HL-60 (cell line): ENCODE results near the gene GCK.

ENCODE experiments used
- GABPA ChIP-seq: IDR thresholded peaks from 2 replicates; pipeline ENCODE4 v1.6.1; 2012; ENCODE audit warnings: low read depth
- POLR2AphosphoS5 ChIP-seq: IDR thresholded peaks from 2 replicates; pipeline ENCODE4 v1.6.1; 2012; ENCODE audit warnings: low read depth
- SPI1 ChIP-seq: IDR thresholded peaks from 2 replicates; pipeline ENCODE4 v1.6.1; 2012; ENCODE audit warnings: low read depth, mild to moderate bottlenecking, borderline replicate concordance
- TF ChIP-seq, protein P1 (sequence below): IDR thresholded peaks from one replicate; pipeline ENCODE4 v1.5.1; 2011; ENCODE audit warnings: low read length, control low read depth, inconsistent platforms; ENCODE audit not compliant: insufficient read depth
- TF ChIP-seq, protein P2 (sequence below): IDR thresholded peaks from 2 replicates; pipeline ENCODE4 v1.6.1; 2012; ENCODE audit warnings: low read depth; ENCODE audit not compliant: insufficient replicate concordance

- TF ChIP-seq, protein P1, sequence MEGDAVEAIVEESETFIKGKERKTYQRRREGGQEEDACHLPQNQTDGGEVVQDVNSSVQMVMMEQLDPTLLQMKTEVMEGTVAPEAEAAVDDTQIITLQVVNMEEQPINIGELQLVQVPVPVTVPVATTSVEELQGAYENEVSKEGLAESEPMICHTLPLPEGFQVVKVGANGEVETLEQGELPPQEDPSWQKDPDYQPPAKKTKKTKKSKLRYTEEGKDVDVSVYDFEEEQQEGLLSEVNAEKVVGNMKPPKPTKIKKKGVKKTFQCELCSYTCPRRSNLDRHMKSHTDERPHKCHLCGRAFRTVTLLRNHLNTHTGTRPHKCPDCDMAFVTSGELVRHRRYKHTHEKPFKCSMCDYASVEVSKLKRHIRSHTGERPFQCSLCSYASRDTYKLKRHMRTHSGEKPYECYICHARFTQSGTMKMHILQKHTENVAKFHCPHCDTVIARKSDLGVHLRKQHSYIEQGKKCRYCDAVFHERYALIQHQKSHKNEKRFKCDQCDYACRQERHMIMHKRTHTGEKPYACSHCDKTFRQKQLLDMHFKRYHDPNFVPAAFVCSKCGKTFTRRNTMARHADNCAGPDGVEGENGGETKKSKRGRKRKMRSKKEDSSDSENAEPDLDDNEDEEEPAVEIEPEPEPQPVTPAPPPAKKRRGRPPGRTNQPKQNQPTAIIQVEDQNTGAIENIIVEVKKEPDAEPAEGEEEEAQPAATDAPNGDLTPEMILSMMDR: no peak
- no peak for TF ChIP-seq POLR2AphosphoS5
- TF ChIP-seq GABPA: no peak
- TF ChIP-seq, protein P2, sequence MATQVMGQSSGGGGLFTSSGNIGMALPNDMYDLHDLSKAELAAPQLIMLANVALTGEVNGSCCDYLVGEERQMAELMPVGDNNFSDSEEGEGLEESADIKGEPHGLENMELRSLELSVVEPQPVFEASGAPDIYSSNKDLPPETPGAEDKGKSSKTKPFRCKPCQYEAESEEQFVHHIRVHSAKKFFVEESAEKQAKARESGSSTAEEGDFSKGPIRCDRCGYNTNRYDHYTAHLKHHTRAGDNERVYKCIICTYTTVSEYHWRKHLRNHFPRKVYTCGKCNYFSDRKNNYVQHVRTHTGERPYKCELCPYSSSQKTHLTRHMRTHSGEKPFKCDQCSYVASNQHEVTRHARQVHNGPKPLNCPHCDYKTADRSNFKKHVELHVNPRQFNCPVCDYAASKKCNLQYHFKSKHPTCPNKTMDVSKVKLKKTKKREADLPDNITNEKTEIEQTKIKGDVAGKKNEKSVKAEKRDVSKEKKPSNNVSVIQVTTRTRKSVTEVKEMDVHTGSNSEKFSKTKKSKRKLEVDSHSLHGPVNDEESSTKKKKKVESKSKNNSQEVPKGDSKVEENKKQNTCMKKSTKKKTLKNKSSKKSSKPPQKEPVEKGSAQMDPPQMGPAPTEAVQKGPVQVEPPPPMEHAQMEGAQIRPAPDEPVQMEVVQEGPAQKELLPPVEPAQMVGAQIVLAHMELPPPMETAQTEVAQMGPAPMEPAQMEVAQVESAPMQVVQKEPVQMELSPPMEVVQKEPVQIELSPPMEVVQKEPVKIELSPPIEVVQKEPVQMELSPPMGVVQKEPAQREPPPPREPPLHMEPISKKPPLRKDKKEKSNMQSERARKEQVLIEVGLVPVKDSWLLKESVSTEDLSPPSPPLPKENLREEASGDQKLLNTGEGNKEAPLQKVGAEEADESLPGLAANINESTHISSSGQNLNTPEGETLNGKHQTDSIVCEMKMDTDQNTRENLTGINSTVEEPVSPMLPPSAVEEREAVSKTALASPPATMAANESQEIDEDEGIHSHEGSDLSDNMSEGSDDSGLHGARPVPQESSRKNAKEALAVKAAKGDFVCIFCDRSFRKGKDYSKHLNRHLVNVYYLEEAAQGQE: no peak
- TF ChIP-seq SPI1: no peak
Measured at GRCh38 chr7:44235582-44236332, 46.5 kb upstream of the GCK start.
